Smooth muscle cell (in vitro differentiated cells): ENCODE data around the gene S100A14. TPM values are rescaled to one million over a fixed set of nuclear protein-coding genes. Genes with fewer than 3 reads are reported as not detected.

Source experiments
- DNase-seq: peaks from one replicate; lab custom pipeline; 2025; ENCODE audit not compliant: unreplicated experiment; lab: John Stamatoyannopoulos, UW
- H2AFZ ChIP-seq: fragments of 200-600 bp; sonication (generic); 2 replicates; pipeline ENCODE4 v1.6.0; 2016; ENCODE audit warnings: antibody characterized with exemption, low read depth, mild to moderate bottlenecking
- H3F3A ChIP-seq: fragments of 200-600 bp; sonication (generic); 2 replicates; pipeline ENCODE4 v1.6.0; 2017; ENCODE audit warnings: antibody characterized with exemption, low read depth
- H3K27ac ChIP-seq: fragments of 200-600 bp; sonication (generic); 2 replicates; pipeline ENCODE4 v1.5.1; 2016; ENCODE audit warnings: low read depth, mild to moderate bottlenecking
- H3K27me3 ChIP-seq: fragments of 200-600 bp; sonication (generic); 2 replicates; pipeline ENCODE4 v1.6.1; 2016; ENCODE audit warnings: low read depth, mild to moderate bottlenecking
- H3K36me3 ChIP-seq: fragments of 200-600 bp; sonication (generic); 2 replicates; pipeline ENCODE4 v1.5.1; 2016; ENCODE audit warnings: low read depth
- H3K4me1 ChIP-seq: fragments of 200-600 bp; sonication (generic); 2 replicates; pipeline ENCODE4 v1.5.1; 2016; ENCODE audit warnings: low read depth
- H3K4me2 ChIP-seq: fragments of 200-600 bp; sonication (generic); 2 replicates; pipeline ENCODE4 v1.6.0; 2016; ENCODE audit warnings: mild to moderate bottlenecking
- H3K4me3 ChIP-seq: fragments of 200-600 bp; sonication (generic); 2 replicates; pipeline ENCODE4 v1.5.1; 2016; ENCODE audit warnings: mild to moderate bottlenecking
- H3K79me2 ChIP-seq: fragments of 200-600 bp; sonication (generic); 2 replicates; pipeline ENCODE4 v1.6.0; 2016; ENCODE audit warnings: low read depth, mild to moderate bottlenecking
- H3K9ac ChIP-seq: fragments of 200-600 bp; sonication (generic); 2 replicates; pipeline ENCODE4 v1.6.0; 2016; ENCODE audit warnings: low read depth
- H3K9me3 ChIP-seq: fragments of 200-600 bp; sonication (generic); replicated peaks from 2 replicates; pipeline ENCODE4 v1.5.1; 2016; ENCODE audit warnings: low read depth
- H4K20me1 ChIP-seq: fragments of 200-600 bp; sonication (generic); 2 replicates; pipeline ENCODE4 v1.6.0; 2016; ENCODE audit warnings: low read depth
- CTCF ChIP-seq: fragments of 200-600 bp; sonication (generic); IDR thresholded peaks from 2 replicates; pipeline ENCODE4 v1.5.1; 2017; ENCODE audit warnings: borderline replicate concordance, mild to moderate bottlenecking, antibody characterized with exemption; ENCODE audit not compliant: insufficient read depth, poor library complexity, severe bottlenecking
- WGBS: methylation state at CpG from one replicate; pipeline ENCODE4 v1.1.7; 2016; ENCODE audit warnings: low lambda C conversion rate; 5-methylcytosine and 5-hydroxymethylcytosine counted together
- polyA plus RNA-seq: library from polyadenylated mRNA; unstranded; fragments of >200 nt; fragmentation: Nextera tagmentation; extraction: Ambion mirVana; gene quantifications from 2 replicates; pipeline ENCODE4 v1.2.1, GENCODE V29; 2016
- total RNA-seq: library from RNA; depleted of rRNA; stranded (reverse); fragments of >200 nt; gene quantifications from 2 replicates; pipeline ENCODE4 v1.2.3, GENCODE V29; 2014

S100A14 gene
- total and polyA plus RNA-seq, 2 experiments from 2014 or later: 11.0 to 25.1 TPM

DNA sequence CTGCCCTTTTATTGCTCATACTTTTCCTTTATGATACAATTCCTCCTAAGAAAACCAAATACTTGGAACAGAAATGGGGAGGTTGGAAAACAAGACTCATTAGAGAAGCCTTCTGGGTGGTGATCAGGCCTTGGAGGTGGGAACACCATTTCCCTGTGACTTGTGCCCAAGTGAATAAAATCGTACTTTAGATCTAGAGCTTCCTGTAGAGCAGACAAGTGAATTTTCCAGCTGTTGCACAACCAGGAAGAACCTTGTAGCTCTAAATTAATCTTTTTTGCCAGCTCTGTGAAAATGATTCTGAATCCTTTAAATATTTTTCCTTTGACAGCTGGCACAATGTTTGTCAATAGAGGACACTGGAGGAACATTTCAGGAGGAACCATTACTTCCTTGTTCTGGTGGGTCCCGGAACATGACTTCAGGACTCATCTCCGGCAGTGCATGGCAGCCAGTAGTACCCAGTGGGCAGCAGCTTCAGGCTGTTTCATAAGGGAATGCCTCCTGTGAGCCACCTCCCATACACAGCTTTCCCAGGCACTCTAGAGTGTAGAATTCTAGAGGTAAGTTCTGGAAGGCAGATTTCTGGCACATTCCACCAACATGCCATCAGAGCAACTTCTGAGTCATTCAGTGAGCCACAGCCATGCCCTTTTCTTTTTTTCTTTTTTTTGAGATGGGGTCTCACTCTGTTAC is 36.8 kb upstream of the S100A14 start:
- Histone ChIP-seq H3K27me3 (no peaks in the 10 kb centered on the region), H3K36me3 (no peaks in the 10 kb centered on the region), H3F3A (no peaks in the 10 kb centered on the region), H3K4me3 (no peak overlapping the region), H3K9me3 (no peaks in the 10 kb centered on the region), H3K79me2 (no peaks in the 10 kb centered on the region), H3K4me2 (no peak overlapping the region), H3K4me1 (no peaks in the 10 kb centered on the region), H3K27ac (no peak overlapping the region), H2AFZ (no peak overlapping the region), H4K20me1 (no peaks in the 10 kb centered on the region), H3K9ac (no peak overlapping the region)
- no peak for DNase-seq
- no peak for TF ChIP-seq CTCF
- WGBS: 92% methylated on average over 3 of the region's 3 CpGs

GRCh38 chr1:153651771-153652170 is 35.6 kb upstream of the S100A14 start:
- no peak for TF ChIP-seq CTCF
- Histone ChIP-seq H3K27ac (no peak overlapping the region), H3K4me3 (no peak overlapping the region), H3K27me3 (no peaks in the 10 kb centered on the region), H3K36me3 (no peaks in the 10 kb centered on the region), H3K9me3 (no peaks in the 10 kb centered on the region), H3K9ac (no peak overlapping the region), H3F3A (peaks cover 4% of the 10 kb centered on the region), H4K20me1 (no peaks in the 10 kb centered on the region), H3K79me2 (no peaks in the 10 kb centered on the region), H3K4me2 (no peak overlapping the region), H3K4me1 (no peaks in the 10 kb centered on the region), H2AFZ (no peak overlapping the region)
- WGBS: 86% methylated on average over 1 of the region's 1 CpG
- DNase-seq: no peak

DNA sequence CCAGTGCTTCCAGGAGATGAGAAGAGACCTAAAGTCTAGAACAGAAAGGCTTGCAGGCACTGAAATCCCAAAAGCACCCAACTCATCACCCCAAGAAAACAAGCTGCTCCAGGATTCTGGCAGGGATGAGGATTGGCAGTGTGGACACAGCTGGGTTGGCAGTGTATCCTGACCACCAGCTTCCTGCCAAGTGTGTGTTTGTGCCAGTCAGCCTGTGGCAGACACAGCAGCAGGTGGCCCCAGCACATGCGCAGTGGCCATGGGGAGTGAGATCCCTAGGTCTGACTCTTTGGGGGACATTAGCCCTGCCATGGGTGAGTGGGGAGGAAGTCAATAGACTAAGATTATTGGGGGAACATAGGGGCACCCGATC is 33.7 kb upstream of the S100A14 start:
- Histone ChIP-seq H3K9ac (no peak overlapping the region), H3K27ac (no peak overlapping the region), H3K4me1 (no peaks in the 10 kb centered on the region), H3K4me3 (no peak overlapping the region), H3K4me2 (no peak overlapping the region), H2AFZ (no peak overlapping the region), H4K20me1 (no peaks in the 10 kb centered on the region), H3K36me3 (peaks cover 4% of the 10 kb centered on the region), H3K9me3 (no peaks in the 10 kb centered on the region), H3K27me3 (no peaks in the 10 kb centered on the region), H3K79me2 (no peaks in the 10 kb centered on the region), H3F3A (peaks cover 15% of the 10 kb centered on the region)
- no peak for TF ChIP-seq CTCF
- 95% methylated on average over 2 of the region's 2 CpGs for WGBS
- DNase-seq: no peak
